ENCODE results near the gene LDB1. TPM values are rescaled to one million over a fixed set of nuclear protein-coding genes. Genes with fewer than 3 reads are reported as not detected.

LDB1 gene
- total and polyA plus RNA-seq, 2 donors (not counting 3 experiments of a cell fraction or from before 2014, with no cell fraction given) = 65.7 to 137 TPM

DNA sequence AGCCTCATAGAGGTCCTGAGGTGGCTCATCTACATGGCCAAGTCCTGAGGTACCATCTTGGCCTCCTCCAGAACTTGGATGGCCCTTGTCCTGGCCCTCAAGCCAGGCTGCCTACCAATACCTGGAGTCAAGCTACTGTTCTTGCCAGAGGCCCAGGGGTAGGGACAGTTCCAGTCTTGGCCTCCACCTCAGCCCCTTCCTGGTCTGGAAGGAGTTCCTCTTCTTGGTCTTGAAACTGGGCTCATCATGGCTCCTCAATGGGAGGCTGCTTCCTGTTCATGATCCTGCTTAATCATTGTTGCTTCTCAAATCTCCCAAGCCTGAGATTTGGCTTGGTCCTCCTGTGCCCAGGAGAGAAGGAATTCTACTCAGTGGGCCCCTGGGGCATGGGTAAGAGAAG is 51.1 kb downstream of the LDB1 start:
- Histone ChIP-seq H3K4me2 (ENCODE audit: insufficient read depth, low read length) (no peak overlapping the region), H2AFZ (ENCODE audit: low read depth, low read length) (no peak overlapping the region), H3K27me3 (ENCODE audit: control insufficient read depth in 2 of 2, insufficient read depth in 2 of 2, low read length in 2 of 2) (no peaks in the 10 kb centered on the region), H3K36me3 (ENCODE audit: control insufficient read depth in 2 of 2, extremely low read depth in 1 of 2, insufficient read depth in 2 of 2, low read length in 2 of 2) (no peaks in the 10 kb centered on the region), H3K9me1 (replicated peaks; ENCODE audit: control insufficient read depth, extremely low read depth, insufficient read depth, low read length) (no peaks in the 10 kb centered on the region), H3K79me2 (ENCODE audit: control insufficient read depth, insufficient read depth, low read length) (peaks cover 30% of the 10 kb centered on the region), H3K9me3 (replicated peaks; ENCODE audit: control insufficient read depth, insufficient read depth, low read length) (no peaks in the 10 kb centered on the region), H3K4me3 (replicated peaks in 1 of 3; ENCODE audit: insufficient read depth in 1 of 3, low read depth in 1 of 3, low read length in 3 of 3) (no peak overlapping the region), H4K20me1 (replicated peaks; ENCODE audit: control insufficient read depth, extremely low read depth, insufficient read depth, low read length) (no peaks in the 10 kb centered on the region), H3K27ac (ENCODE audit: insufficient read depth, low read depth, low read length) (no peak overlapping the region), H3K9ac (replicated peaks; ENCODE audit: extremely low read depth, insufficient read depth, low read length) (no peak overlapping the region), H3K4me1 (ENCODE audit: control insufficient read depth, extremely low read depth, insufficient read depth, low read length) (peaks cover 14% of the 10 kb centered on the region)
- intact Hi-C loops (cut with micrococcal nuclease) = no loop called here
- ChIA-PET CTCF (interaction anchor here (0.8 to 4.4 kb wide), 7 partner anchors 9 to 228 kb away, joined by 3 to 45 read pairs (median 4); no protein-coding TSS in a partner anchor), POLR2A (no interaction called here)
- no TSS peak for BruUV-seq (replicated peaks)
- no peak for FAIRE-seq
- TF ChIP-seq FOS (IDR thresholded peaks at IDR 0.05; ENCODE audit: borderline replicate concordance, insufficient read depth, low read length) (no peak), EZH2 (IDR thresholded peaks at IDR 0.05; ENCODE audit: borderline replicate concordance, low read depth, low read length, severe bottlenecking) (no peak), POLR2AphosphoS5 (IDR thresholded peaks at IDR 0.05; ENCODE audit: insufficient read depth, low read depth, low read length) (no peak), POLR2A (IDR thresholded peaks at IDR 0.05; ENCODE audit: low read depth, low read length) (no peak), GATA2 (IDR thresholded peaks at IDR 0.05; ENCODE audit: insufficient read depth, insufficient read length, low read depth, low read length) (no peak), MYC (IDR thresholded peaks at IDR 0.05; ENCODE audit: low read depth, low read length) (no peak)
- TF ChIP-seq, protein P1, sequence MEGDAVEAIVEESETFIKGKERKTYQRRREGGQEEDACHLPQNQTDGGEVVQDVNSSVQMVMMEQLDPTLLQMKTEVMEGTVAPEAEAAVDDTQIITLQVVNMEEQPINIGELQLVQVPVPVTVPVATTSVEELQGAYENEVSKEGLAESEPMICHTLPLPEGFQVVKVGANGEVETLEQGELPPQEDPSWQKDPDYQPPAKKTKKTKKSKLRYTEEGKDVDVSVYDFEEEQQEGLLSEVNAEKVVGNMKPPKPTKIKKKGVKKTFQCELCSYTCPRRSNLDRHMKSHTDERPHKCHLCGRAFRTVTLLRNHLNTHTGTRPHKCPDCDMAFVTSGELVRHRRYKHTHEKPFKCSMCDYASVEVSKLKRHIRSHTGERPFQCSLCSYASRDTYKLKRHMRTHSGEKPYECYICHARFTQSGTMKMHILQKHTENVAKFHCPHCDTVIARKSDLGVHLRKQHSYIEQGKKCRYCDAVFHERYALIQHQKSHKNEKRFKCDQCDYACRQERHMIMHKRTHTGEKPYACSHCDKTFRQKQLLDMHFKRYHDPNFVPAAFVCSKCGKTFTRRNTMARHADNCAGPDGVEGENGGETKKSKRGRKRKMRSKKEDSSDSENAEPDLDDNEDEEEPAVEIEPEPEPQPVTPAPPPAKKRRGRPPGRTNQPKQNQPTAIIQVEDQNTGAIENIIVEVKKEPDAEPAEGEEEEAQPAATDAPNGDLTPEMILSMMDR (IDR thresholded peaks at IDR 0.05; ENCODE audit: extremely low read depth in 1 of 2, insufficient read depth in 1 of 2, low read depth in 1 of 2, low read length in 2 of 2) = no peak
- TF ChIP-seq, protein P2, sequence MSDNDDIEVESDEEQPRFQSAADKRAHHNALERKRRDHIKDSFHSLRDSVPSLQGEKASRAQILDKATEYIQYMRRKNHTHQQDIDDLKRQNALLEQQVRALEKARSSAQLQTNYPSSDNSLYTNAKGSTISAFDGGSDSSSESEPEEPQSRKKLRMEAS (IDR thresholded peaks at IDR 0.05; ENCODE audit: insufficient read depth, insufficient read length) = no peak
- DNase-seq (ENCODE audit: low read depth, low spot score) = no peak
- dilution Hi-C loops (cut with MboI; ENCODE audit: extremely low pct_ligation_motif_present, low sequenced_read_pairs) = no loop called here

Data from endothelial cell of umbilical vein (primary cell).